A549 (cell line): ENCODE measurements around the gene CYP4V2. TPM values are rescaled to one million over a fixed set of nuclear protein-coding genes. Genes with fewer than 3 reads are reported as not detected.

Source experiments
- ATAC-seq, 2 experiments: fragments of 200-7000 bp in 1 of 2; fragments of >200 bp in 1 of 2; cut with Nextera tagmentation in 1 of 2; cut with Tn5 transposase in 1 of 2; 3 replicates each; pipeline versions ENCODE4 v1.8.0 to v1.9.1; 2018 to 2020; ENCODE audit warnings: mild to moderate bottlenecking in 1 of 2, moderate library complexity in 1 of 2
- CTCF ChIA-PET: fragments of 300-600 bp; sonication (Branson Sonifier 250); formaldehyde crosslinking; extraction: SDS; loops from one replicate; lab custom pipeline; 2021; ENCODE audit warnings: antibody characterized with exemption, inconsistent platforms; lab: Yijun Ruan, JAX
- POLR2A ChIA-PET: fragments of 350-600 bp; formaldehyde crosslinking; extraction: SDS; loops from one replicate; lab custom pipeline; 2021; ENCODE audit warnings: antibody characterized with exemption, inconsistent platforms; lab: Yijun Ruan, JAX
- DNase-seq, 2 experiments: peaks; one replicate each; pipeline versions ENCODE4 v3.0.0 to v3.0.0-alpha.2; 2011 to 2016; ENCODE audit warnings: low read depth in 1 of 2, low spot score in 1 of 2
- FAIRE-seq: peaks from 2 replicates; lab custom pipeline; 2011; peaks lifted over from hg19 to GRCh38; lab: Jason Lieb, UNC
- H3K27ac ChIP-seq, 2 experiments: fragments of >200 bp; sonication (Bioruptor Twin); formaldehyde crosslinking; 3 replicates each; pipeline ENCODE4 v1.5.1; 2016 to 2017
- H3K4me1 ChIP-seq: fragments of >200 bp; sonication (Bioruptor Twin); formaldehyde crosslinking; 3 replicates; pipeline ENCODE4 v1.6.1; 2016
- H3K4me2 ChIP-seq: fragments of >200 bp; sonication (Bioruptor Twin); formaldehyde crosslinking; 3 replicates; pipeline ENCODE4 v1.6.1; 2016
- H3K4me3 ChIP-seq: fragments of >200 bp; sonication (Bioruptor Twin); formaldehyde crosslinking; 3 replicates; pipeline ENCODE4 v1.5.1; 2016
- H3K9me3 ChIP-seq: fragments of >200 bp; sonication (Bioruptor Twin); formaldehyde crosslinking; 3 replicates; pipeline ENCODE4 v1.6.1; 2016
- BHLHE40 ChIP-seq: IDR thresholded peaks from 2 replicates; pipeline ENCODE4 v1.6.1; 2012; ENCODE audit warnings: low read depth, low read length, inconsistent platforms
- CBX2 ChIP-seq: fragments of 200-600 bp; sonication (generic); IDR thresholded peaks from 2 replicates; pipeline ENCODE4 v1.6.1; 2016; ENCODE audit warnings: low read depth, mild to moderate bottlenecking, borderline replicate concordance
- CEBPB ChIP-seq, 2 experiments: fragments of >200 bp in 1 of 2; sonication (Bioruptor Twin) in 1 of 2; formaldehyde crosslinking in 1 of 2; IDR thresholded peaks; 2 replicates each; pipeline ENCODE4 v1.6.1; 2012 to 2016
- HDAC2 ChIP-seq: fragments of 200-600 bp; sonication (generic); IDR thresholded peaks from 2 replicates; pipeline ENCODE4 v1.6.1; 2016
- HOXB5 ChIP-seq: fragments of 250-450 bp; sonication (Bioruptor Pico); IDR thresholded peaks from 2 replicates; pipeline ENCODE4 v1.5.0; 2020; ENCODE audit warnings: mild to moderate bottlenecking, moderate library complexity
- JUN ChIP-seq, 2 experiments: fragments of >200 bp; sonication (Bioruptor Twin); formaldehyde crosslinking; IDR thresholded peaks; 2 replicates in 1 of 2; 3 replicates in 1 of 2; pipeline ENCODE4 v1.6.1; 2016 to 2017
- KDM1A ChIP-seq: fragments of 200-600 bp; sonication (generic); IDR thresholded peaks from 2 replicates; pipeline ENCODE4 v1.6.1; 2016; ENCODE audit warnings: low read depth, mild to moderate bottlenecking
- KDM5A ChIP-seq: fragments of 200-600 bp; sonication (generic); IDR thresholded peaks from 2 replicates; pipeline ENCODE4 v1.6.1; 2016; ENCODE audit warnings: antibody characterized with exemption, mild to moderate bottlenecking
- NPAS2 ChIP-seq: fragments of 250-450 bp; sonication (Bioruptor Pico); IDR thresholded peaks from 2 replicates; pipeline ENCODE4 v1.8.0; 2022; ENCODE audit warnings: mild to moderate bottlenecking, moderate library complexity, borderline replicate concordance
- PHF8 ChIP-seq: fragments of 200-600 bp; sonication (generic); IDR thresholded peaks from 2 replicates; pipeline ENCODE4 v1.6.1; 2016; ENCODE audit warnings: low read depth, mild to moderate bottlenecking, antibody characterized with exemption, moderate library complexity, borderline replicate concordance
- RNF2 ChIP-seq: fragments of 200-600 bp; sonication (generic); IDR thresholded peaks from 2 replicates; pipeline ENCODE4 v1.6.1; 2016; ENCODE audit warnings: low read depth, mild to moderate bottlenecking, antibody characterized with exemption, moderate library complexity, borderline replicate concordance
- TP53 ChIP-seq: fragments of 250-450 bp; sonication (Bioruptor Pico); IDR thresholded peaks from 2 replicates; pipeline ENCODE4 v1.5.0; 2021; ENCODE audit warnings: mild to moderate bottlenecking, moderate library complexity
- WGBS: methylation state at CpG from one replicate; pipeline ENCODE4 v1.1.6; 2017; ENCODE audit errors: missing lambda C conversion rate; 5-methylcytosine and 5-hydroxymethylcytosine counted together
- polyA plus RNA-seq, 4 experiments: library from polyadenylated mRNA; depleted of rRNA in 3 of 4; stranded (reverse); fragments of >200 nt; fragmentation: RNase III in 1 of 4; extraction: RNeasy Plus Mini Kit Qiagen cat#74134 plus additional on column Dnase treatment in 1 of 4; gene quantifications; 2 replicates in 3 of 4; 3 replicates in 1 of 4; pipeline ENCODE4 v1.2.3, GENCODE V29; 2011 to 2017
- TF ChIP-seq, protein P1 (sequence below): IDR thresholded peaks from 2 replicates; pipeline ENCODE4 v1.6.1; 2012
- TF ChIP-seq, protein P2 (sequence below): IDR thresholded peaks from 2 replicates; pipeline ENCODE4 v1.6.1; 2012; ENCODE audit warnings: low read depth, borderline replicate concordance
- TF ChIP-seq, protein P3 (sequence below): fragments of >200 bp; sonication (Bioruptor Twin); formaldehyde crosslinking; IDR thresholded peaks from 3 replicates; pipeline ENCODE4 v1.5.1; 2016

CYP4V2 gene
- polyA plus RNA-seq, 2 of the 4 experiments (the other 2 are of a cell fraction), result 3.0 to 5.0 TPM

DNA sequence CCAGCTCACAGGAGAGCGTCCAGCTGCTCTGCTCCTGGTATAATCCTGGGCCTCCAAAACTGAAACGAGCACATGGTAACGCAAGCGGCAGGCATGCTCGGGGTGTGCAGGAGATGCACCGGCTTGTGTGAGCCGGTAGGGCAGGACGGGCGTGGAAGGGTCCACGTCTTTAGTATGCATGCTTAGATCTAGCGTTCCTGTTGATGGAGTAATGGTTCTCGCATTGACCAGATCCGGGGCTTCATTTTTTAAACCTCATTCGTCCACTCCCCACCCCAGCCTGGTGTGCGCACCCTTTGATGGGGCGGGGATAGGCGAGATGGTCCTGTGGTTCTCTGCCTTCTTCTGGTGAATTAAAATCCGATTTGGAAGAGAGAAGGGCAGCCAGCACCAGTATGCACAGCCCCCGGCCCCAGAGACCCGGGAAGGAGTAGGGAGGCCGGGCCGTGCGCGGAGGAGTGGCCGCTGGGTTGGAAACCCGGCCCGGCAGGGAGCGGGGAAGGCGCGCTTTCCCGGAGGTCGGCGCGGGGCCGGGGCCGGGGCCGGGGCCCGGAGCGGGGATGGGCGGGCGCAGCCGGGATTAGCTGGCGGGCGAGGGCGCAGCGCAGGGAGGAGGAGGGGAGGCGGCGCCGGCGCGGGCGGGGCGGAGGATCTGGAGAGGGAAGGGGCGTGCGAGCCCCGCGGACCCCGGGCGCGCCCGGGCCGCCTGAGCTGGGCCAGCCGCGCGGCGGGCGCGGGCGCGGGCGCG lies 47.0 kb upstream of the CYP4V2 start:
- H3K27ac ChIP-seq, result peak overlapping the region; percentile 67 to 90; a peak in 5 of 6 replicates
- peak overlapping the region; percentile 59 for H3K4me3 ChIP-seq
- ATAC-seq, result peak; percentile 79 to 81
- no peak for TF ChIP-seq NPAS2
- TF ChIP-seq, protein P1, sequence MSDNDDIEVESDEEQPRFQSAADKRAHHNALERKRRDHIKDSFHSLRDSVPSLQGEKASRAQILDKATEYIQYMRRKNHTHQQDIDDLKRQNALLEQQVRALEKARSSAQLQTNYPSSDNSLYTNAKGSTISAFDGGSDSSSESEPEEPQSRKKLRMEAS, result peak; percentile 72
- TF ChIP-seq, protein P2, sequence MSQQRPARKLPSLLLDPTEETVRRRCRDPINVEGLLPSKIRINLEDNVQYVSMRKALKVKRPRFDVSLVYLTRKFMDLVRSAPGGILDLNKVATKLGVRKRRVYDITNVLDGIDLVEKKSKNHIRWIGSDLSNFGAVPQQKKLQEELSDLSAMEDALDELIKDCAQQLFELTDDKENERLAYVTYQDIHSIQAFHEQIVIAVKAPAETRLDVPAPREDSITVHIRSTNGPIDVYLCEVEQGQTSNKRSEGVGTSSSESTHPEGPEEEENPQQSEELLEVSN, result peak; percentile 34; the same call in 1 of the 2 replicates
- TF ChIP-seq, all 56 proteins: peak for 2
- H3K4me2 ChIP-seq, result peak overlapping the region; percentile 80
- FAIRE-seq (no peak), DNase-seq (peak; percentile 26 to 41)
- ChIA-PET CTCF (no interaction called here), POLR2A (no interaction called here)
- 34% methylated on average over 13 of the region's 72 CpGs for whole genome bisulfite sequencing
- H3K4me1 ChIP-seq, result peaks cover 11% of the 10 kb centered on the region; the same call in 2 of the 3 replicates
- H3K9me3 ChIP-seq, result no peaks in the 10 kb centered on the region

DNA sequence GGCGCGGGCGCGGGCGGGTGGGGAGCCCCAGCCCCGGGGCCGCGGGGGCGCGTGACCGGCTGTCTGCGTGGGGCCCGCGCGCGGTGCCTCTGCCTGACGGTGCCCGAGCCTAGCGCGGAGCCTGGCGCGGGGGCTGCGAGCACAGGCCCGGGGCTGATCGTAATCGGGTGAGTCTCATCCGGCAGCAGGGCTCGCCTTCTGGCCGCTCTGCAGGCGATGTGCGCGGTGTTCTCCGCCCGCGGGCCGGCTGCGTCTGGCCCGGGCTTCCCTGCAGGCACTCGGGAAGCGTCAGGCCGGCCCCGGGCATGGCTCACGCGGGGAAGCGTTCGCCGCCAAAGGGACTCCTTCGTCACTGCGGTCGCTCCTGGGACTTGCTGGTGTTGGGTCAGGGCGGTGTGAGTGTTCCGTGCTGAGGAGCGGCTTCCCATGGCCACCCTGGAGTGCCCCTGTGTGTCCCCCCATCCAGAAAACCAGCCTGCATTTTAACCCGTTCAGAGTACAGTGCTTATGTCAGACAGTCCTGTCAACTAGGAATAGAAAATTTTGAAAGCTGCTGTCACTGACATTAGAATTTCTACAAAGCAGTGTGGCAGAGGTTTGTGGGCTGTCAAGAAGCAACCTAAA lies 46.3 kb upstream of the CYP4V2 start:
- ChIA-PET POLR2A (no interaction called here), CTCF (interaction anchor here (0.6 to 1.3 kb wide), 3 partner anchors 7 to 1899 kb away, joined by 3 read pairs; no protein-coding TSS in a partner anchor)
- no peaks in the 10 kb centered on the region for H3K9me3 ChIP-seq
- peak overlapping the region; percentile 59 for H3K4me3 ChIP-seq
- H3K4me1 ChIP-seq, result peaks cover 11% of the 10 kb centered on the region; the same call in 2 of the 3 replicates
- ATAC-seq, result peak; percentile 76 to 80
- H3K27ac ChIP-seq, result peak overlapping the region; percentile 67 to 90
- WGBS, result no CpG with 5 or more reads among the region's 54 CpGs
- DNase-seq, result peak; percentile 13 to 26
- no peak for TF ChIP-seq TP53 (CRISPR knock-in tag)
- peak; percentile 23; the same call in 1 of the 2 replicates for TF ChIP-seq PHF8
- FAIRE-seq, result no peak
- peak overlapping the region; percentile 80 for H3K4me2 ChIP-seq

DNA sequence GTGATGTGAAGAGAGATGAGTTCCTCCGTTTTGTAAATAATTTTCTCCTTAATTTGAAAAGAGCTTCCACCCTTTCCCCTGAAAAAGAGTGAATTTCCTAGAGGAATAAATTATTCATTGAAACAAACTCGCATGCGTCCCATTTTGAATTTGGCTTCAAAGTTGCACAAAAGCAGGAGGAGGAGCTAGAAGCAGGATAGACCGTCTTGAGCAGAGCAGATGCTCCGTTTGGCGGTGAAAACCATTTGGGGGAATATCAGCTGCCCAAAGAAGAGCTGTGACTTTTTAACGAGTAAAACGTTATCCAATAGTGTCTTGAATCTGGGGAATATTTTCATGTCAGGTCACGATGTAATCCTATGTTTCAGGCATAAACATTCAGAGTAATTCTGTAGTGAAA lies 44.9 kb upstream of the CYP4V2 start:
- DNase-seq (no peak), ATAC-seq (no peak), FAIRE-seq (no peak)
- Histone ChIP-seq H3K4me2 (no peak overlapping the region), H3K9me3 (no peaks in the 10 kb centered on the region), H3K27ac (no peak overlapping the region), H3K4me3 (no peak overlapping the region), H3K4me1 (peaks cover 11% of the 10 kb centered on the region; the same call in 2 of the 3 replicates)
- TF ChIP-seq KDM5A (no peak), KDM1A (no peak), JUN (IDR thresholded peaks at IDR 0.05) (no peak), CBX2 (no peak), BHLHE40 (no peak), HDAC2 (no peak)
- POLR2A ChIA-PET, result no interaction called here
- CTCF ChIA-PET, result interaction anchor here (0.7 to 1.4 kb wide), 2 partner anchors 10 to 12 kb away, joined by 3 to 4 read pairs; no protein-coding TSS in a partner anchor
- 84% methylated on average over 9 of the region's 9 CpGs for WGBS

DNA sequence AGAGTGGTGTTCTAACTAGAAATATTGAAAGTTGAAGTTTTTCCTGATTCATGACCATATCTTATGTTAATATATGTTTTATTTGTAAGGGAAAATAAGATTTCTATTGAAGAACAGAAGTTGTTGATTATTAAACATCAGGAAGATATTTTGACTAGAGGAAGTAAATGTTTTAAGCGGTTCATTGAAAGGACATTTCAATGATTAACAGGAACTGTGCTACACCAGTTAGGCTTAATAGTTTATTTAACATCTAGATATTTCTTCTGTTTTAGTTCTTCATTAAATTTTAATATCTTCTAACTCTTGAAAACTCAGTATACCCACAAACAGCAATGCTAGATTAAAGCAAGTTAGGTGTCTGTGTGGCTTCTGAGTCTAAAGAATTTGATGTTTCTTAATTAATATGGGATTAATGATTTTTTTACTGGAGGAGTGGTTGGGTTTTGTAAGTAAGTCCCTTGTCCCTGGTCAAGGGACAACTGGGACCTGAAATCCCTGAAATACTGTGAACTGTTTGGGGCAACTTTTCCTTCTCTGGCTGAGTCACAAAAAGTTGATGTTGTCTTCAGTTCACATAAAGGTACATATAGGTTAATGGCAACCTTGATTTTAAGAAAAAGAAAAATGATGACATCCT lies 42.9 kb upstream of the CYP4V2 start:
- no peak overlapping the region for H3K4me3 ChIP-seq
- ChIA-PET POLR2A (no interaction called here), CTCF (no interaction called here)
- TF ChIP-seq RNF2 (no peak), HOXB5 (CRISPR knock-in tag) (no peak), CEBPB (IDR thresholded peaks at IDR 0.05) (no peak)
- TF ChIP-seq, protein P3, sequence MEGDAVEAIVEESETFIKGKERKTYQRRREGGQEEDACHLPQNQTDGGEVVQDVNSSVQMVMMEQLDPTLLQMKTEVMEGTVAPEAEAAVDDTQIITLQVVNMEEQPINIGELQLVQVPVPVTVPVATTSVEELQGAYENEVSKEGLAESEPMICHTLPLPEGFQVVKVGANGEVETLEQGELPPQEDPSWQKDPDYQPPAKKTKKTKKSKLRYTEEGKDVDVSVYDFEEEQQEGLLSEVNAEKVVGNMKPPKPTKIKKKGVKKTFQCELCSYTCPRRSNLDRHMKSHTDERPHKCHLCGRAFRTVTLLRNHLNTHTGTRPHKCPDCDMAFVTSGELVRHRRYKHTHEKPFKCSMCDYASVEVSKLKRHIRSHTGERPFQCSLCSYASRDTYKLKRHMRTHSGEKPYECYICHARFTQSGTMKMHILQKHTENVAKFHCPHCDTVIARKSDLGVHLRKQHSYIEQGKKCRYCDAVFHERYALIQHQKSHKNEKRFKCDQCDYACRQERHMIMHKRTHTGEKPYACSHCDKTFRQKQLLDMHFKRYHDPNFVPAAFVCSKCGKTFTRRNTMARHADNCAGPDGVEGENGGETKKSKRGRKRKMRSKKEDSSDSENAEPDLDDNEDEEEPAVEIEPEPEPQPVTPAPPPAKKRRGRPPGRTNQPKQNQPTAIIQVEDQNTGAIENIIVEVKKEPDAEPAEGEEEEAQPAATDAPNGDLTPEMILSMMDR, result no peak
- WGBS, result 8% methylated on average over 1 of the region's 1 CpG
- ATAC-seq, result no peak
- H3K4me2 ChIP-seq, result peak overlapping the region; percentile 37
- no peak for DNase-seq
- H3K27ac ChIP-seq, result peak overlapping the region; percentile 25 to 52; a peak in 2 of 6 replicates
- FAIRE-seq, result no peak
- H3K4me1 ChIP-seq, result peaks cover 11% of the 10 kb centered on the region; the same call in 2 of the 3 replicates
- no peaks in the 10 kb centered on the region for H3K9me3 ChIP-seq
